ENCODE measurements around the gene HIPK2.

Gene HIPK2

GRCh38 chr7:139715194-139715815 lies 62.5 kb downstream of the HIPK2 start:
- no peak for DNase-seq (ENCODE audit: low spot score)

GRCh38 chr7:139714163-139714901 lies 63.5 kb downstream of the HIPK2 start:
- DNase-seq (ENCODE audit: low spot score): no peak

- no peak for DNase-seq (ENCODE audit: low spot score)
Measured at GRCh38 chr7:139713526-139714162, 64.2 kb downstream of the HIPK2 start.

GRCh38 chr7:139713061-139713460 lies 64.7 kb downstream of the HIPK2 start:
- no peak for DNase-seq (ENCODE audit: low spot score)

GRCh38 chr7:139711991-139712743 lies 65.6 kb downstream of the HIPK2 start:
- no peak for DNase-seq (ENCODE audit: low spot score)

- DNase-seq (ENCODE audit: low spot score): no peak
Measured at GRCh38 chr7:139710036-139710435, 67.8 kb downstream of the HIPK2 start.

GRCh38 chr7:139709485-139709884 lies 68.3 kb downstream of the HIPK2 start:
- DNase-seq (ENCODE audit: low spot score): no peak

- DNase-seq (ENCODE audit: low spot score): no peak
Measured at GRCh38 chr7:139708541-139708940, 69.3 kb downstream of the HIPK2 start.

- no peak for DNase-seq (ENCODE audit: low spot score)
Measured at GRCh38 chr7:139706837-139707236, 71.0 kb downstream of the HIPK2 start.

GRCh38 chr7:139704308-139704879 lies 73.4 kb downstream of the HIPK2 start:
- DNase-seq (ENCODE audit: low spot score): no peak

GRCh38 chr7:139703487-139704307 lies 74.1 kb downstream of the HIPK2 start:
- no peak for DNase-seq (ENCODE audit: low spot score)

- DNase-seq (ENCODE audit: low spot score): no peak
Measured at GRCh38 chr7:139702811-139703486, 74.8 kb downstream of the HIPK2 start.

GRCh38 chr7:139702313-139702731 lies 75.5 kb downstream of the HIPK2 start:
- no peak for DNase-seq (ENCODE audit: low spot score)

GRCh38 chr7:139701908-139702307 lies 75.9 kb downstream of the HIPK2 start:
- no peak for DNase-seq (ENCODE audit: low spot score)

- no peak for DNase-seq (ENCODE audit: low spot score)
Measured at GRCh38 chr7:139700505-139701235, 77.1 kb downstream of the HIPK2 start.

GRCh38 chr7:139699640-139700504 lies 77.9 kb downstream of the HIPK2 start:
- DNase-seq (ENCODE audit: low spot score): no peak

- DNase-seq (ENCODE audit: low spot score): no peak
Measured at GRCh38 chr7:139698844-139699243, 79.0 kb downstream of the HIPK2 start.

- no peak for DNase-seq (ENCODE audit: low spot score)
Measured at GRCh38 chr7:139698278-139698677, 79.5 kb downstream of the HIPK2 start.

GRCh38 chr7:139697056-139697455 lies 80.7 kb downstream of the HIPK2 start:
- no peak for DNase-seq (ENCODE audit: low spot score)

Data from CD4-positive, alpha-beta T cell treated with Interleukin-6 at 100 ng/mL for 8 hours (primary cell).